AG04449 (cell line): ENCODE results near the gene PRKAG2.
A peak's percentile ranks its signal among the peaks of the same experiment; 100 is the strongest.

Experiments
- CTCF ChIA-PET: fragments of 350-600 bp; formaldehyde crosslinking; extraction: SDS; loops from one replicate; lab custom pipeline; 2021; ENCODE audit warnings: antibody characterized with exemption; lab: Yijun Ruan, JAX
- POLR2A ChIA-PET: fragments of 400-600, 350-600 bp; formaldehyde crosslinking; extraction: SDS; loops from one replicate; lab custom pipeline; 2020; ENCODE audit warnings: antibody characterized with exemption, inconsistent platforms; lab: Yijun Ruan, JAX
- DNase-seq: peaks from one replicate; pipeline ENCODE4 v3.0.0-alpha.2; 2010; ENCODE audit warnings: low read depth, low spot score
- H3K4me3 ChIP-seq: 2 replicates; pipeline ENCODE4 v1.5.1; 2011; ENCODE audit warnings: low read depth, mild to moderate bottlenecking, control low read depth, low read length
- TF ChIP-seq, protein P1 (sequence below): IDR thresholded peaks from one replicate; pipeline ENCODE4 v1.5.1; 2011; ENCODE audit warnings: mild to moderate bottlenecking, moderate library complexity, low read length, control low read depth, inconsistent platforms; ENCODE audit not compliant: insufficient read depth; ENCODE audit errors: missing control alignments

PRKAG2 gene

DNA sequence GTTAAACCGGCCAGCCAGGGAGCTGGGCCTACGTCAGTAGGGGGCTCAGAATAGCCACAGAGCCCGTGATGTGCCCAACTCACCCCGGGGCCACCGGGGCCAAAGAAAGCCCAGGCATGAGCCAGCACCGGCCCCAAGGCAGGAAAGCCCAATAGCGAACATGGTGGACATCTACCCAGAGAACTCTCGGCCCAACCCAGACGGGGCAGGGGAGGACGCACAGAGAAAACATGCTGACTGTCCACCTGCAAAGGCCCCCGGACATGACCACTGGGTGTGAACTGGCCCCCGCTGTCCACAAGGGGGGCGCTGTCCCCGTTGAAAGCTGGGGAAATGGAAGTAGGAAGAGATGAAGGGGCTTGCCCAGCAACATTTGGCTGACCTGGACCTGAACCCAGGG lies 169.2 kb downstream of the PRKAG2 start:
- ChIA-PET POLR2A (no interaction called here), CTCF (interaction anchor here (0.7 to 4.2 kb wide), 5 partner anchors 10 to 137 kb away, joined by 3 to 19 read pairs (median 5); no protein-coding TSS in a partner anchor)
- no peak overlapping the region for H3K4me3 ChIP-seq
- TF ChIP-seq, protein P1, sequence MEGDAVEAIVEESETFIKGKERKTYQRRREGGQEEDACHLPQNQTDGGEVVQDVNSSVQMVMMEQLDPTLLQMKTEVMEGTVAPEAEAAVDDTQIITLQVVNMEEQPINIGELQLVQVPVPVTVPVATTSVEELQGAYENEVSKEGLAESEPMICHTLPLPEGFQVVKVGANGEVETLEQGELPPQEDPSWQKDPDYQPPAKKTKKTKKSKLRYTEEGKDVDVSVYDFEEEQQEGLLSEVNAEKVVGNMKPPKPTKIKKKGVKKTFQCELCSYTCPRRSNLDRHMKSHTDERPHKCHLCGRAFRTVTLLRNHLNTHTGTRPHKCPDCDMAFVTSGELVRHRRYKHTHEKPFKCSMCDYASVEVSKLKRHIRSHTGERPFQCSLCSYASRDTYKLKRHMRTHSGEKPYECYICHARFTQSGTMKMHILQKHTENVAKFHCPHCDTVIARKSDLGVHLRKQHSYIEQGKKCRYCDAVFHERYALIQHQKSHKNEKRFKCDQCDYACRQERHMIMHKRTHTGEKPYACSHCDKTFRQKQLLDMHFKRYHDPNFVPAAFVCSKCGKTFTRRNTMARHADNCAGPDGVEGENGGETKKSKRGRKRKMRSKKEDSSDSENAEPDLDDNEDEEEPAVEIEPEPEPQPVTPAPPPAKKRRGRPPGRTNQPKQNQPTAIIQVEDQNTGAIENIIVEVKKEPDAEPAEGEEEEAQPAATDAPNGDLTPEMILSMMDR: no peak
- no peak for DNase-seq

DNA sequence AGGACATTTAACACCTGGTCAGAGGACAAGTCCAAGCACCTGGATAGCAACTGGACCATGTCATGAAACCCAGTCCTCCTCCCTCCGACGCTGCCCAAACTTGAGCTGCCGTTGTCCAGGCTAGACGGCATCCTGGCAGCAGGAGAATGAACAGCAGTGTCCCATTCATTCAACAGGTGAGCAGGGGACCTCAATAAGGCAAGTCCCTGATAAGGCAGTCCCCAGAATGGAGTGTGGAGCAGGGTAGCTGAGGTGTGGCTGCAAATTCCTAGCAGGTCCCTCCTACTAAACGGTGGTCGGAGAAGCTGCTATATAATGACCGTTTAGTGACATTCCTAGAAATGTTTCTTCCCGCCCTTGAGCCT lies 169.8 kb downstream of the PRKAG2 start:
- TF ChIP-seq, protein P1: no peak
- POLR2A ChIA-PET: no interaction called here
- CTCF ChIA-PET: interaction anchor here (0.7 to 4.2 kb wide), 10 partner anchors 11 to 136 kb away, joined by 3 to 19 read pairs (median 5); no protein-coding TSS in a partner anchor
- no peak for DNase-seq
- H3K4me3 ChIP-seq: no peak overlapping the region

DNA sequence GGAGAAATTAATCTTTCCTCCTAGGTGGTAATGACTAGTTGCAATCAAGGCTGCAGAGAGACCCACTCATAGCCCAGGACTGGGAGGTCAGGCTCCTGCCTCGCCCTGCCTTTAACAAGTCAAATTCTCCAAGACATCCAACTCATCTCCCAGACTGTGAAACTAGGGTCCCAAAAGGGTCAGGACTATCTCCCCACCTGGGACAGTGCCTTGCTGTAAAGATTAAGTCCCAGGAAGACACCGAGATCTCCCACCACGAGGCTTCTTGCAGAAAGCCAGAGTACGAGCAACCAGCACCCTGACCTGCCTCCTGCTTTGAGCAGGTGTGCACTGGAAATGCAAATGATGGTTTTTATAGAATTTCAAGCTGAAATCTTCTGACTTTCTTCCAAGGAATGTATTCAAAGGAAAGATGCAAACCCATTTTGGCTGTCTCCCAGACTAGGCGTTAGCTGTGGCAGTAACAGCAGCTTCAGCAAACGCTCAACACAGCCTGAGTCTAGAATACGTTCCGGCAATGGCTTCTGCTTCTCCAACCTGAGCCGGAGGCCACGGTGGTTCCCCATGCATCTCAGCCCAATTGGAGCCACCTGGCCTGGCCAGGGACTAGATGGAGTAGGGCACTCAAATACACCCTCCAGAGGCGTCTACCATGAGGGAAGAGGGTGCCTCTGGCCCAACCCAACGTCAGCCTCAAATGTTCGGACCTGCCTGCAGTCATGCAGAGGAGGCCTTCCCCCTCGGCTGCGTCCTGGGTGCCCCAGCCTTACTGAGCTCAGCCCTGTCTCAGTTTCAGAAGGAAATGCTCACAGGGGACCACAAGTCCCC lies 170.4 kb downstream of the PRKAG2 start:
- POLR2A ChIA-PET: no interaction called here
- H3K4me3 ChIP-seq: no peak overlapping the region
- TF ChIP-seq, protein P1: no peak
- CTCF ChIA-PET: interaction anchor here (0.9 to 4.2 kb wide), 18 partner anchors 12 to 198 kb away, joined by 3 to 19 read pairs (median 6); no protein-coding TSS in a partner anchor
- no peak for DNase-seq

DNA sequence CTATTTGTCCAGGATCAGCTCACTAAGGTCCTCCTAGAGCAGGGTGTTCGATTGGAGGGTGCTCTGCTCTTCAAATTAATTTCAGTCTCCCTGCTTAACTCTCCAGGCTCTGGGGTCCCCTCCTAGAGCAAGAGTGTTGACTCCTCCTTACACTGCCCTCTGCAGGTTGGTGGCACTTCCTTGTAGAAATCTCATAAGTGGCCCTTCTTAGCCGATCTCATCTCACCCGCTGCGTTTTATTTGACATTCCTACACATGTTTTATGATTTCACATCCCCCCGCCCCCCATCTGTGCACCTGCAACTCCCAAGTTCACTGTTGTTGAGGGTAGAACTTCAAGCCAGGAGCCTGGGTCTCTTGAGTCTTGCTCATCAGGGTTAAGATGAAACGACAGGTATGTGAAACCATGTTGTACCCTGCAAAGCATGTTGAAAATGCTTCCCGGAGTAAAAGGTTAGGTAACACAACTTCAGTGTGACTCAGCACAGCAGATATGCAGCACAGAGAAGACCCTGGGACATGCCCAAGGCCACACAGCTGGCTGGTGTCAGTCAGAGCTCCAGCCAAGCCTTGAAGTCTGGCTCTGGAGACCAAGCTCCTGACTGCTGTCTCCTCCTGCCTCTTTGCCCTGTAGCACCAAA lies 171.2 kb downstream of the PRKAG2 start:
- TF ChIP-seq, protein P1: peak; percentile 67
- H3K4me3 ChIP-seq: no peak overlapping the region
- POLR2A ChIA-PET: no interaction called here
- CTCF ChIA-PET: interaction anchor here (0.6 to 4.2 kb wide), 26 partner anchors 9 to 209 kb away, joined by 3 to 19 read pairs (median 5); no protein-coding TSS in a partner anchor
- DNase-seq: no peak

DNA sequence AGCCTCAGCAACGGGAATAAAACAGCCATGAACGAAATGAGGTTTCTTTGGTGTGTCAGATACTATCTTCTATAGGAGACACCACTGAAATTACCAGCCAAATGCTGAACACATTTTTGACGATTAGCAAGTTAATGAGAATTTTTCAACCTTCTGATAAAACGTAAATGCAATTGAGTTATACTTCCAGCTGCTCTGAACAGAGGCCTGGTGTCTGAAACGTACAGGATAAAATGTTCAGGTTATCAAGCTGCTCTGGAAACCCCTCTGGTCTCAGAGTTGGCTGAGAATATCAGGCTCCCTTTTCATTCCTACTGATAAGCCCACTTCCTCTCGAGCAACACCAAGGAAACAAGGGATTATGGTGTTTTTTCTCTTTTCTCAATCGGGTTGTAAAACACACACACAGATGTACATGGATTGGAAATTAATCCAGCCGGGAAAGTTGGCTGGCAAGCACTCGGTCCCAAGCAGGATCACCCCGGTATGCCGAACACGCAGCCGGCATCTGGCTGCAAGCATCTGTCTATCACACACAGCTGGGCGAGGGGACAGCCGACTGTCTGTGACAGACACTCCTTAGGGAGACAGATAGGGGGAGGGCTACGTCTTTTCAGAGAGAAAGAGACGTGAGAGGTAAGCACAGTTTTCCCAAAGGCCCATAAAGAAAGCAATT lies 171.8 kb downstream of the PRKAG2 start:
- ChIA-PET POLR2A (no interaction called here), CTCF (interaction anchor here (0.6 to 4.2 kb wide), 24 partner anchors 9 to 208 kb away, joined by 3 to 19 read pairs (median 5); no protein-coding TSS in a partner anchor)
- H3K4me3 ChIP-seq: no peak overlapping the region
- TF ChIP-seq, protein P1: no peak
- no peak for DNase-seq
